K562 (cell line): ENCODE data around the gene INSIG1. TPM values are rescaled to one million over a fixed set of nuclear protein-coding genes. Genes with fewer than 3 reads are reported as not detected.

Experiments
- ATAC-seq: fragments of 200-7000 bp; cut with Tn5 transposase; 3 replicates; pipeline ENCODE4 v1.9.1; 2020; ENCODE audit warnings: moderate library complexity
- BruUV-seq: library from RNA; stranded (reverse); fragments of 400-500 nt; replicated peaks from 2 replicates; lab custom pipeline; 2021; lab: Mats Ljungman, UMichigan
- CTCF ChIA-PET: fragments of 300-600 bp; formaldehyde crosslinking; extraction: SDS; loops from one replicate; lab custom pipeline; 2021; ENCODE audit warnings: low intra/inter-chr PET ratio; lab: Yijun Ruan, JAX
- POLR2A ChIA-PET: fragments of 300-600, 350-650 bp; sonication (Branson Sonifier 250); formaldehyde crosslinking; extraction: SDS; loops from one replicate; lab custom pipeline; 2021; ENCODE audit warnings: antibody characterized with exemption, inconsistent platforms; lab: Yijun Ruan, JAX
- DNase-seq, 4 experiments: peaks; one replicate each; pipeline versions ENCODE4 v3.0.0 to v3.0.0-alpha.2; 2011 to 2018; ENCODE audit warnings: low spot score in 3 of 4, mixed read lengths in 3 of 4; ENCODE audit errors: extremely low read depth in 1 of 4
- FAIRE-seq: peaks from 2 replicates; lab custom pipeline; 2011; peaks lifted over from hg19 to GRCh38; lab: Jason Lieb, UNC
- H2AFZ ChIP-seq: 2 replicates; pipeline ENCODE4 v1.6.0; 2011; ENCODE audit warnings: low read depth, low read length, control low read depth, inconsistent platforms
- H3K27ac ChIP-seq: fragments of 200-600 bp; 3 replicates; pipeline ENCODE4 v1.8.0; 2011; ENCODE audit warnings: low read depth, mild to moderate bottlenecking, control low read depth, inconsistent platforms, low read length, moderate library complexity, mixed read lengths; ENCODE audit errors: extremely low read depth
- H3K27me3 ChIP-seq, 2 experiments: fragments of 300-600 bp in 1 of 2; 2 replicates in 1 of 2; 3 replicates in 1 of 2; pipeline versions ENCODE4 v1.6.0 to v1.8.0; 2011; ENCODE audit warnings: inconsistent platforms in 2 of 2, low read length in 2 of 2, mild to moderate bottlenecking in 1 of 2, mixed read lengths in 1 of 2, moderate library complexity in 1 of 2; ENCODE audit not compliant: control insufficient read depth in 2 of 2, insufficient read depth in 2 of 2
- H3K36me3 ChIP-seq: fragments of 300-600 bp; 3 replicates; pipeline ENCODE4 v1.8.0; 2011; ENCODE audit warnings: mild to moderate bottlenecking, low read length, inconsistent platforms; ENCODE audit not compliant: control insufficient read depth, insufficient read depth
- H3K4me1 ChIP-seq, 2 experiments: fragments of 200-600 bp in 1 of 2; replicated peaks in 1 of 2; 2 replicates in 1 of 2; 3 replicates in 1 of 2; pipeline versions ENCODE4 v1.5.1 to v1.8.0; 2011; ENCODE audit warnings: inconsistent platforms in 2 of 2, low read length in 2 of 2, mild to moderate bottlenecking in 1 of 2, mixed read lengths in 1 of 2, moderate library complexity in 1 of 2; ENCODE audit not compliant: control insufficient read depth in 2 of 2, insufficient read depth in 2 of 2
- H3K4me2 ChIP-seq: 2 replicates; pipeline ENCODE4 v1.6.1; 2011; ENCODE audit warnings: low read length, control low read depth, inconsistent platforms, mixed read lengths; ENCODE audit not compliant: insufficient read depth
- H3K4me3 ChIP-seq: fragments of 200-600 bp; sonication (generic), shearing (Covaris generic); 2 replicates; pipeline ENCODE4 v1.5.1; 2016; ENCODE audit warnings: control low read depth, inconsistent platforms
- H3K79me2 ChIP-seq: fragments of 200-600 bp; 3 replicates; pipeline ENCODE4 v1.8.0; 2011; ENCODE audit warnings: low read length, inconsistent platforms; ENCODE audit not compliant: control insufficient read depth, insufficient read depth
- H3K9ac ChIP-seq, 2 experiments: 2 replicates each; pipeline versions ENCODE4 v1.6.0 to v1.6.1; 2011; ENCODE audit warnings: low read depth in 2 of 2, low read length in 2 of 2, control low read depth in 1 of 2, inconsistent platforms in 1 of 2, mild to moderate bottlenecking in 1 of 2, mixed read lengths in 1 of 2; ENCODE audit not compliant: insufficient read depth in 1 of 2
- H3K9me1 ChIP-seq: one replicate; pipeline ENCODE4 v1.6.0; 2011; ENCODE audit warnings: inconsistent platforms, mild to moderate bottlenecking, low read length, moderate library complexity; ENCODE audit not compliant: control insufficient read depth, insufficient read depth
- H3K9me3 ChIP-seq: replicated peaks from 2 replicates; pipeline ENCODE4 v1.5.1; 2011; ENCODE audit warnings: low read depth, low read length, inconsistent platforms; ENCODE audit not compliant: control insufficient read depth, insufficient read depth
- H4K20me1 ChIP-seq: replicated peaks from 2 replicates; pipeline ENCODE4 v1.6.1; 2011; ENCODE audit warnings: low read length, inconsistent platforms, mixed read lengths; ENCODE audit not compliant: control insufficient read depth, insufficient read depth
- CREBBP ChIP-seq: IDR thresholded peaks from one replicate; pipeline ENCODE4 v1.6.1; 2012; ENCODE audit warnings: low read depth, mild to moderate bottlenecking, control low read depth, inconsistent platforms, low read length
- CTBP1 ChIP-seq: fragments of 450-650 bp; IDR thresholded peaks from 2 replicates; pipeline ENCODE4 v1.6.1; 2016; ENCODE audit warnings: borderline replicate concordance
- EWSR1 ChIP-seq: fragments of 450-650 bp; IDR thresholded peaks from 2 replicates; pipeline ENCODE4 v1.6.1; 2018; ENCODE audit warnings: borderline replicate concordance, mild to moderate bottlenecking, low read depth, moderate library complexity; ENCODE audit not compliant: partially characterized antibody
- ID3 ChIP-seq, 2 experiments: fragments of 250-450 bp in 1 of 2; fragments of 450-650 bp in 1 of 2; sonication (Bioruptor Pico) in 1 of 2; IDR thresholded peaks; 2 replicates each; pipeline versions ENCODE4 v1.6.1 to v1.8.0; 2016 to 2021; ENCODE audit warnings: mild to moderate bottlenecking in 2 of 2, moderate library complexity in 2 of 2, missing compliant biosample characterization in 1 of 2, missing genetic modification characterization in 1 of 2
- JUND ChIP-seq, 2 experiments: IDR thresholded peaks; 2 replicates in 1 of 2; 3 replicates in 1 of 2; pipeline ENCODE4 v1.6.1; 2011; ENCODE audit warnings: borderline replicate concordance in 2 of 2, low read depth in 2 of 2, low read length in 2 of 2, improper control_type of control experiment in 1 of 2, missing biosample characterization in 1 of 2, missing genetic modification characterization in 1 of 2, missing genetic modification reagents in 1 of 2
- MCM2 ChIP-seq: fragments of 450-650 bp; IDR thresholded peaks from 2 replicates; pipeline ENCODE4 v1.6.1; 2017; ENCODE audit warnings: low read depth, mild to moderate bottlenecking
- NFIX ChIP-seq: fragments of 250-450 bp; sonication (Bioruptor Pico); IDR thresholded peaks from 2 replicates; pipeline ENCODE4 v1.4.0; 2020; ENCODE audit warnings: low read depth, mild to moderate bottlenecking, moderate library complexity
- NR2C2 ChIP-seq, 2 experiments: fragments of 200-800 bp in 1 of 2; sonication (Bioruptor generic) in 1 of 2; sonication (generic) in 1 of 2; formaldehyde crosslinking in 1 of 2; IDR thresholded peaks; 2 replicates each; pipeline versions ENCODE4 v1.6.1 to v1.8.0; 2016 to 2022; ENCODE audit warnings: mild to moderate bottlenecking in 1 of 2, missing compliant biosample characterization in 1 of 2, missing genetic modification characterization in 1 of 2, missing genetic modification reagents in 1 of 2
- PHF20 ChIP-seq: fragments of 450-650 bp; IDR thresholded peaks from 2 replicates; pipeline ENCODE4 v1.6.1; 2018; ENCODE audit not compliant: partially characterized antibody
- ZNF165 ChIP-seq: fragments of 250-450 bp; sonication (Bioruptor Pico); IDR thresholded peaks from 2 replicates; pipeline ENCODE4 v1.4.0; 2020; ENCODE audit warnings: borderline replicate concordance
- ZNF175 ChIP-seq: fragments of 200-800 bp; sonication (Bioruptor generic); IDR thresholded peaks from 2 replicates; pipeline ENCODE4 v1.6.1; 2016; ENCODE audit warnings: low read depth, mild to moderate bottlenecking, missing genetic modification characterization, missing compliant biosample characterization
- ZNF280B ChIP-seq: fragments of 250-450 bp; sonication (Bioruptor Pico); IDR thresholded peaks from 2 replicates; pipeline ENCODE4 v1.5.1; 2021; ENCODE audit warnings: mild to moderate bottlenecking
- ZNF511 ChIP-seq: sonication (generic); formaldehyde crosslinking; IDR thresholded peaks from 2 replicates; pipeline ENCODE4 v1.8.0; 2022; ENCODE audit warnings: mild to moderate bottlenecking, missing genetic modification reagents
- ZNF707 ChIP-seq: fragments of 250-450 bp; sonication (Bioruptor Pico); conservative IDR thresholded peaks from 2 replicates; pipeline ENCODE4 v1.8.0; 2022; ENCODE audit warnings: inconsistent platforms, mild to moderate bottlenecking, moderate library complexity
- WGBS: fragments of 100-300 bp; shearing (Covaris generic); methylation state at CpG from one replicate; pipeline ENCODE4 v1.1.6; 2016; ENCODE audit warnings: low coverage, mixed read lengths; ENCODE audit not compliant: insufficient coverage; ENCODE audit errors: missing lambda C conversion rate; 5-methylcytosine and 5-hydroxymethylcytosine counted together
- in situ Hi-C: fragments of 300-500 bp; cut with MboI; formaldehyde crosslinking; loops from 4 replicates; pipeline ENCODE4 v1.15.0; 2018; ENCODE audit warnings: inconsistent platforms, mixed read lengths
- intact Hi-C: fragments of 100-400 bp; cut with micrococcal nuclease; formaldehyde crosslinking; loops from 2 replicates; pipeline ENCODE4 v1.14.2; 2022
- polyA plus RNA-seq, 8 experiments: library from polyadenylated mRNA; depleted of rRNA in 4 of 8; stranded (reverse) in 5 of 8; unstranded in 3 of 8; fragments of >200 nt; fragmentation: Nextera tagmentation in 2 of 8; fragmentation: Illumina TruSeq in 1 of 8; extraction: Ambion mirVana in 2 of 8; extraction: Trizol in 1 of 8; gene quantifications; 2 replicates each; pipeline versions ENCODE4 v1.2.1 to v1.2.3, GENCODE V29; 2011 to 2014; ENCODE audit warnings: inconsistent platforms in 1 of 8, missing spikeins in 1 of 8
- total RNA-seq, 7 experiments: library from RNA; depleted of rRNA in 6 of 7; stranded (reverse); fragments of >200 nt in 6 of 7; fragmentation: Illumina TruSeq in 2 of 7; extraction: Trizol in 2 of 7; gene quantifications; 2 replicates each; pipeline versions ENCODE4 v1.2.1 to v1.2.3, GENCODE V29; 2011 to 2021; ENCODE audit warnings: low replicate concordance in 1 of 7

INSIG1 gene
- total and polyA plus RNA-seq, 9 of the 15 experiments (the other 6 are each of a cell fraction or from before 2014, with no cell fraction given): 57.1 to 787 (median 238) TPM

GRCh38 chr7:155284496-155285274 lies 13.0 kb upstream of the INSIG1 start (continued):
- no peak for TF ChIP-seq PHF20
- TF ChIP-seq ID3 (CRISPR knock-in tag; IDR thresholded peaks at IDR 0.05): no peak
- TF ChIP-seq ID3 (tag; IDR thresholded peaks at IDR 0.05): no peak
- TF ChIP-seq EWSR1: no peak

GRCh38 chr7:155285423-155285822 lies 12.3 kb upstream of the INSIG1 start:
- WGBS: 13% methylated on average over 7 of the region's 7 CpGs
- Histone ChIP-seq H3K9me1 (peaks cover 1% of the 10 kb centered on the region), H3K4me3 (no peak overlapping the region), H3K4me1 (peaks cover 12 to 14% of the 10 kb centered on the region in 2 experiments), H4K20me1 (no peaks in the 10 kb centered on the region), H2AFZ (no peak overlapping the region), H3K9ac (no peak overlapping the region), H3K27ac (no peak overlapping the region), H3K4me2 (no peak overlapping the region), H3K27me3 (peaks cover 47 to 64% of the 10 kb centered on the region in 2 experiments), H3K79me2 (no peaks in the 10 kb centered on the region), H3K36me3 (no peaks in the 10 kb centered on the region), H3K9me3 (no peaks in the 10 kb centered on the region)
- no peak for DNase-seq
- ChIA-PET POLR2A (interaction anchor here (1.0 kb wide), 2 partner anchors 11 to 19 kb away, joined by 4 to 6 read pairs; no protein-coding TSS in a partner anchor), CTCF (no interaction called here)
- in situ Hi-C loops (no loop called here), intact Hi-C loops (no loop called here)
- no peak for TF ChIP-seq NFIX (CRISPR knock-in tag)
- no peak for TF ChIP-seq CTBP1
- no peak for TF ChIP-seq MCM2
- TF ChIP-seq CREBBP: no peak
- TF ChIP-seq ZNF175 (CRISPR knock-in tag): no peak
- TF ChIP-seq NR2C2 (CRISPR knock-in tag; IDR thresholded peaks at IDR 0.05): no peak
- no peak for TF ChIP-seq NR2C2 (tag; IDR thresholded peaks at IDR 0.05)
- TF ChIP-seq ZNF511 (CRISPR knock-in tag): no peak
- TF ChIP-seq ZNF165: no peak
- no peak for TF ChIP-seq JUND (IDR thresholded peaks at IDR 0.05; ENCODE audit: borderline replicate concordance, low read depth, low read length)
- TF ChIP-seq JUND (tag; IDR thresholded peaks at IDR 0.05; ENCODE audit: borderline replicate concordance, low read depth, low read length): no peak
- TF ChIP-seq ZNF707 (CRISPR knock-in tag): no peak
- TF ChIP-seq ZNF280B (CRISPR knock-in tag): no peak
- FAIRE-seq: no peak
- ATAC-seq: no peak
- BruUV-seq: no TSS peak
